HL-60 (cell line): Measurements from ENCODE around the gene ELOVL2.

Experiments used
- DNase-seq, 2 experiments: peaks; one replicate each; pipeline ENCODE4 v3.0.0-alpha.2; 2010 to 2020; ENCODE audit warnings: low read depth in 1 of 2, low spot score in 1 of 2
- H3K27ac ChIP-seq: fragments of 250-450 bp; sonication (Bioruptor Pico); replicated peaks from 2 replicates; pipeline ENCODE4 v1.5.1; 2020; ENCODE audit warnings: mild to moderate bottlenecking, moderate library complexity
- H3K27me3 ChIP-seq: fragments of 250-450 bp; sonication (Bioruptor Pico); 2 replicates; pipeline ENCODE4 v1.5.1; 2021; ENCODE audit warnings: mild to moderate bottlenecking, moderate library complexity; ENCODE audit not compliant: insufficient read depth, poor library complexity, severe bottlenecking
- H3K4me3 ChIP-seq: replicated peaks from 2 replicates; pipeline ENCODE4 v1.5.1; 2011; ENCODE audit warnings: mild to moderate bottlenecking, control low read depth, low read length; ENCODE audit not compliant: insufficient read depth
- CTCF ChIP-seq: IDR thresholded peaks from one replicate; pipeline ENCODE4 v1.5.1; 2011; ENCODE audit warnings: low read length, control low read depth, inconsistent platforms; ENCODE audit not compliant: insufficient read depth
- GABPA ChIP-seq: IDR thresholded peaks from 2 replicates; pipeline ENCODE4 v1.6.1; 2012; ENCODE audit warnings: low read depth
- POLR2AphosphoS5 ChIP-seq: IDR thresholded peaks from 2 replicates; pipeline ENCODE4 v1.6.1; 2012; ENCODE audit warnings: low read depth
- REST ChIP-seq: IDR thresholded peaks from 2 replicates; pipeline ENCODE4 v1.6.1; 2012; ENCODE audit warnings: low read depth; ENCODE audit not compliant: insufficient replicate concordance
- SPI1 ChIP-seq: IDR thresholded peaks from 2 replicates; pipeline ENCODE4 v1.6.1; 2012; ENCODE audit warnings: low read depth, mild to moderate bottlenecking, borderline replicate concordance

ELOVL2 gene

GRCh38 chr6:11072101-11072500, 28.0 kb upstream of the ELOVL2 start:
- TF ChIP-seq GABPA (no peak), CTCF (no peak), REST (no peak), POLR2AphosphoS5 (no peak), SPI1 (no peak)
- no peak for DNase-seq
- H3K27ac ChIP-seq: no peak overlapping the region
- no peaks in the 10 kb centered on the region for H3K27me3 ChIP-seq
- no peak overlapping the region for H3K4me3 ChIP-seq

GRCh38 chr6:11069760-11070159, 25.7 kb upstream of the ELOVL2 start:
- H3K27me3 ChIP-seq: no peaks in the 10 kb centered on the region
- DNase-seq: no peak
- TF ChIP-seq SPI1 (no peak), REST (no peak), CTCF (no peak), GABPA (no peak), POLR2AphosphoS5 (no peak)
- H3K27ac ChIP-seq: no peak overlapping the region
- no peak overlapping the region for H3K4me3 ChIP-seq

GRCh38 chr6:11067348-11067747, 23.2 kb upstream of the ELOVL2 start:
- Histone ChIP-seq H3K27ac (no peak overlapping the region), H3K4me3 (no peak overlapping the region), H3K27me3 (no peaks in the 10 kb centered on the region)
- no peak for DNase-seq
- TF ChIP-seq GABPA: no peak
- TF ChIP-seq CTCF: no peak
